ENCODE measurements around the gene HSF5. TPM values are rescaled to one million over a fixed set of nuclear protein-coding genes. Genes with fewer than 3 reads are reported as not detected.

The HSF5 gene
- total and polyA plus RNA-seq, 2 of the 13 experiments (the other 11 are each of a cell fraction or from before 2014, with no cell fraction given): not detected

DNA sequence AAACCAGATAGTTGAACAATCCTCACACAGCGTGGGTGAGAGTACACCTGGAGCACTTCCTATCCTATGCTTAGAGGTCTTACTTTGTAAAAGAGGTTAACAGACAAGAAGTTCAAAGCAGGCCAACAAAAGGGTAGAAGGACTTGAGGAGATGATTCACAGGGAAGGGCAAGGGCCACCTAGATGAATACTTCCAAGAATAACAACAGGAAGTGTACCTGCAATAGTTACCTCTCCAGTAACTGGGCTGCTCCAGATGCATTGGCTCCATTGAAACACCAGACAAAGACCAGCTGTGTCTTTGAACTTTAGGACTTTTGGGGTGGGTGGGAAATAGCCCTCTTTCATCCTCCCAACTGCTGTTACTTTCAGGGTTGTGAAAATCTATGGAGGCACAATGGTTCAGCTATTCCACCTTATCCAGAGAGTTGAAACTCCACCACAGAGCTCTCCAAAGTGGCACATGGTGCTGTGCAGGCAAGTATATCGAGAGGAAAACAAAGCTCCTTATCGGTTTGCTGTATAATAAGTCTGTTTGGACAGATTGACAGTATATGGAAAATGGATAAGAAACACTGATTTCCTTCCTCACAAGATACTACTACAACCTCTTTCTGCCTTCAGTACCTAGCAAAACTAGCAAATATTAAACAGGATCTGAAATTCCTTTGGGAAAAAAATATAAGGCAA is 93.5 kb downstream of the HSF5 start (continued):
- TF ChIP-seq ZNF770 (CRISPR knock-in tag; IDR thresholded peaks at IDR 0.05) (no peak), SMYD3 (CRISPR knock-in tag; IDR thresholded peaks at IDR 0.05) (peak; percentile 70; the same call in 1 of the 2 replicates), ZSCAN9 (CRISPR knock-in tag; IDR thresholded peaks at IDR 0.05; ENCODE audit: borderline replicate concordance) (0 out of 2 replicates have a peak, but pooled peaks have one; percentile 11), SOX13 (IDR thresholded peaks at IDR 0.05) (peak; percentile 82), SOX13 (CRISPR knock-in tag; conservative IDR thresholded peaks at IDR 0.05 in 1 of 2, IDR thresholded peaks at IDR 0.05 in 1 of 2) (peak in 1 of 2 experiments; percentile 97; a peak in 2 of 4 replicates), CCAR2 (optimal IDR thresholded peaks at IDR 0.05; ENCODE audit: low read depth, low read length) (peak; percentile 33), ZNF777 (CRISPR knock-in tag; IDR thresholded peaks at IDR 0.05) (no peak), GATAD2A (CRISPR knock-in tag; IDR thresholded peaks at IDR 0.05) (peak; percentile 90), RORA (CRISPR knock-in tag; IDR thresholded peaks at IDR 0.05) (peak; percentile 59; the same call in 1 of the 2 replicates), DMAP1 (CRISPR knock-in tag; IDR thresholded peaks at IDR 0.05) (peak; percentile 26; the same call in 1 of the 2 replicates), TP53 (CRISPR knock-in tag; conservative IDR thresholded peaks at IDR 0.05) (peak; percentile 69; the same call in 1 of the 2 replicates), ZNF605 (CRISPR knock-in tag; IDR thresholded peaks at IDR 0.05) (peak; percentile 59; the same call in 1 of the 2 replicates), HHEX (CRISPR knock-in tag; IDR thresholded peaks at IDR 0.05) (0 out of 2 replicates have a peak, but pooled peaks have one; percentile 35), ATF1 (CRISPR knock-in tag; IDR thresholded peaks at IDR 0.05) (peak; percentile 46; the same call in 1 of the 2 replicates), ZSCAN31 (CRISPR knock-in tag; IDR thresholded peaks at IDR 0.05; ENCODE audit: low read depth) (no peak), TBL1XR1 (IDR thresholded peaks at IDR 0.05; ENCODE audit: borderline replicate concordance, low read length, partially characterized antibody) (peak; percentile 38), NR2C2 (CRISPR knock-in tag; IDR thresholded peaks at IDR 0.05; ENCODE audit: borderline replicate concordance) (0 out of 2 replicates have a peak, but pooled peaks have one; percentile 52), ZNF292 (CRISPR knock-in tag; IDR thresholded peaks at IDR 0.05; ENCODE audit: borderline replicate concordance, low read depth) (peak; percentile 81; the same call in 1 of the 2 replicates), CBX5 (CRISPR knock-in tag; IDR thresholded peaks at IDR 0.05; ENCODE audit: borderline replicate concordance) (peak; percentile 53; the same call in 1 of the 2 replicates), PHF21A (CRISPR knock-in tag; IDR thresholded peaks at IDR 0.05) (peak; percentile 92), EP300 (IDR thresholded peaks at IDR 0.05; ENCODE audit: low read depth in 2 of 2, low read length in 2 of 2) (peak; percentile 78 to 97; a peak in 3 of 4 replicates), EP300 (CRISPR knock-in tag; IDR thresholded peaks at IDR 0.05; ENCODE audit: borderline replicate concordance) (peak; percentile 98), CEBPZ (IDR thresholded peaks at IDR 0.05; ENCODE audit: low read length) (no peak), ZNF543 (CRISPR knock-in tag; IDR thresholded peaks at IDR 0.05) (peak; percentile 78; the same call in 1 of the 2 replicates)

Data from HepG2 (cell line).